Ureter (tissue), 1 donor: ENCODE results near the gene PCID2. TPM values are rescaled to one million over a fixed set of nuclear protein-coding genes. Genes with fewer than 3 reads are reported as not detected.
"Not testable (repeated sequence)": the region's sequence is repeated elsewhere in the genome, so short reads cannot be mapped to it uniquely, and the experiment has no call there.

Source experiments
- DNase-seq: peaks from one replicate; pipeline ENCODE4 v3.0.0-alpha.2; 2020; ENCODE audit warnings: low spot score
- total RNA-seq: library from RNA; stranded (reverse); gene quantifications from one replicate; pipeline ENCODE4 v1.2.4, GENCODE V29; 2023
- donor health status: DM: yes; HTN: yes; CAD: no.

The PCID2 gene
- total RNA-seq = 48.7 TPM

- DNase-seq = peak; percentile 91
Measured at GRCh38 chr13:113208421-113209335, at the start of gene PCID2. Gene PCID2, minus strand, starts transcription at chr13:113208669. Its CDS starts 35 bp downstream, at chr13:113208634.

- DNase-seq = not testable (repeated sequence)
Measured at GRCh38 chr13:113257908-113258307, 49.4 kb upstream of the PCID2 start.

GRCh38 chr13:113252516-113253095 lies 44.1 kb upstream of the PCID2 start:
- DNase-seq = no peak

- DNase-seq = no peak
Measured at GRCh38 chr13:113245849-113246796, 37.7 kb upstream of the PCID2 start.

GRCh38 chr13:113243847-113244246 lies 35.4 kb upstream of the PCID2 start:
- DNase-seq = no peak

GRCh38 chr13:113241623-113242022 lies 33.2 kb upstream of the PCID2 start:
- DNase-seq = not testable (repeated sequence)

- no peak for DNase-seq
Measured at GRCh38 chr13:113239986-113240385, 31.5 kb upstream of the PCID2 start.

GRCh38 chr13:113239357-113239756 lies 30.9 kb upstream of the PCID2 start:
- DNase-seq = no peak

- no peak for DNase-seq
Measured at GRCh38 chr13:113238536-113238935, 30.1 kb upstream of the PCID2 start.

- DNase-seq = no peak
Measured at GRCh38 chr13:113233101-113233500, 24.6 kb upstream of the PCID2 start.

- DNase-seq = no peak
Measured at GRCh38 chr13:113232208-113233003, 23.9 kb upstream of the PCID2 start.

- no peak for DNase-seq
Measured at GRCh38 chr13:113231306-113232207, 23.1 kb upstream of the PCID2 start.

- DNase-seq = no peak
Measured at GRCh38 chr13:113229791-113230190, 21.3 kb upstream of the PCID2 start.

GRCh38 chr13:113229161-113229560 lies 20.7 kb upstream of the PCID2 start:
- DNase-seq = no peak

- no peak for DNase-seq
Measured at GRCh38 chr13:113226873-113227450, 18.5 kb upstream of the PCID2 start.

GRCh38 chr13:113225515-113225914 lies 17.0 kb upstream of the PCID2 start:
- no peak for DNase-seq

- no peak for DNase-seq
Measured at GRCh38 chr13:113224486-113224885, 16.0 kb upstream of the PCID2 start.

GRCh38 chr13:113223070-113223469 lies 14.6 kb upstream of the PCID2 start:
- DNase-seq = no peak

GRCh38 chr13:113220877-113221276 lies 12.4 kb upstream of the PCID2 start:
- DNase-seq = no peak

GRCh38 chr13:113220141-113220598 lies 11.7 kb upstream of the PCID2 start:
- no peak for DNase-seq
